BLaER1 treated with 17β-estradiol and CSF1 and Interleukin-3, amounts not matched to agents 10 nM and 100 nM (cell line): ENCODE results near the gene RGS16.

ENCODE experiments used
- H3K27ac ChIP-seq, 11 experiments: shearing (Covaris generic); formaldehyde crosslinking; 2 replicates each; pipeline ENCODE4 v1.8.1; 2022
- H3K27me3 ChIP-seq, 11 experiments: shearing (Covaris generic); formaldehyde crosslinking; 2 replicates each; pipeline ENCODE4 v1.8.1; 2022
- H3K36me3 ChIP-seq, 11 experiments: shearing (Covaris generic); formaldehyde crosslinking; 2 replicates each; pipeline ENCODE4 v1.8.1; 2022
- H3K4me1 ChIP-seq, 10 experiments: shearing (Covaris generic); formaldehyde crosslinking; 2 replicates each; pipeline ENCODE4 v1.8.1; 2022
- H3K4me2 ChIP-seq, 11 experiments: shearing (Covaris generic); formaldehyde crosslinking; 2 replicates each; pipeline ENCODE4 v1.8.1; 2022
- H3K4me3 ChIP-seq, 10 experiments: shearing (Covaris generic); formaldehyde crosslinking; 2 replicates each; pipeline ENCODE4 v1.8.1; 2022
- H3K9ac ChIP-seq, 11 experiments: shearing (Covaris generic); formaldehyde crosslinking; 2 replicates each; pipeline ENCODE4 v1.8.1; 2022
- H3K9me3 ChIP-seq, 11 experiments: shearing (Covaris generic); formaldehyde crosslinking; replicated peaks in 1 of 11; 2 replicates each; pipeline ENCODE4 v1.8.1; 2022
- H4K20me1 ChIP-seq, 11 experiments: shearing (Covaris generic); formaldehyde crosslinking; 2 replicates each; pipeline ENCODE4 v1.8.1; 2022
- Cebpa-rat ChIP-seq, 11 experiments: shearing (Covaris generic); IDR thresholded peaks; 2 replicates each; pipeline ENCODE4 v1.8.1; 2022

The RGS16 gene

GRCh38 chr1:182643699-182644098 is 39.5 kb upstream of the RGS16 start:
- no peak for TF ChIP-seq Cebpa-rat (IDR thresholded peaks at IDR 0.05)

GRCh38 chr1:182642461-182642860 is 38.3 kb upstream of the RGS16 start:
- H3K36me3 ChIP-seq, result no peaks in the 10 kb centered on the region
- H3K4me3 ChIP-seq, result no peak overlapping the region
- H4K20me1 ChIP-seq, result no peaks in the 10 kb centered on the region
- H3K9ac ChIP-seq, result no peak overlapping the region
- TF ChIP-seq Cebpa-rat (IDR thresholded peaks at IDR 0.05), result no peak
- no peak overlapping the region for H3K4me2 ChIP-seq
- no peaks in the 10 kb centered on the region for H3K27me3 ChIP-seq
- H3K27ac ChIP-seq, result no peak overlapping the region; a peak in 1 of 22 replicates
- no peaks in the 10 kb centered on the region; a peak in 1 of 22 replicates for H3K9me3 ChIP-seq
- H3K4me1 ChIP-seq, result peaks cover 0 to 23% (median 19%) of the 10 kb centered on the region in 10 experiments; a peak in 13 of 20 replicates

More at GRCh38 chr1:182643699-182644098, 39.5 kb upstream of the RGS16 start:
- H3K4me2 ChIP-seq, result peak overlapping the region in 7 of 11 experiments; percentile 1 to 39 (median 28); a peak in 12 of 22 replicates
- peak overlapping the region in 4 of 11 experiments; percentile 10 to 54 (median 39); a peak in 9 of 22 replicates for H3K27ac ChIP-seq
- no peaks in the 10 kb centered on the region for H3K36me3 ChIP-seq
- H3K4me3 ChIP-seq, result no peak overlapping the region
- H3K27me3 ChIP-seq, result no peaks in the 10 kb centered on the region
- H3K9me3 ChIP-seq, result no peaks in the 10 kb centered on the region; a peak in 1 of 22 replicates
- no peaks in the 10 kb centered on the region for H4K20me1 ChIP-seq
- H3K4me1 ChIP-seq, result peaks cover 0 to 23% (median 19%) of the 10 kb centered on the region in 10 experiments; a peak in 13 of 20 replicates
- no peak overlapping the region for H3K9ac ChIP-seq

DNA sequence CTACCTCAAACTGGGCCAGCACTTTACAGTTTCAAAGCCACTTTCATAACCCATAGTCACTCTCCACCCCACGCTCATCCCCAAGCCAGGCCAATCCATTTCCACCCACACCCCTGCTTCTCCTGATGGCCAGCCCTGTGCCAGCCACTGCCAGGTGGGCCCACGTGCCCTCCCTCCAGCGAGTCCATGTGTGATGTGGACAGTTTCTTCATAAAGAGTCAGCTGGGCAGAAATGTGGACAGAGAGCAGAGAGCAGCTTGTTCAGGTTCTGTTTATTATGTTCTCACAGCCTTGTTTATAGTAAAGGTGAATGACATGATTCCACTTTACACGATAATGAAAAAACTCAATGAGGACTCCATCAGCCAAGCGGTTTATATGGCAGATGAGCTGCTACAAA is 37.4 kb upstream of the RGS16 start:
- Histone ChIP-seq H3K27ac (no peak overlapping the region), H3K9ac (no peak overlapping the region), H3K27me3 (no peaks in the 10 kb centered on the region), H4K20me1 (no peaks in the 10 kb centered on the region), H3K9me3 (no peaks in the 10 kb centered on the region; a peak in 1 of 22 replicates), H3K4me1 (peaks cover 0 to 29% (median 21%) of the 10 kb centered on the region in 10 experiments; a peak in 14 of 20 replicates), H3K4me2 (no peak overlapping the region), H3K4me3 (no peak overlapping the region), H3K36me3 (no peaks in the 10 kb centered on the region)
- no peak for TF ChIP-seq Cebpa-rat (IDR thresholded peaks at IDR 0.05)

- H3K9me3 ChIP-seq, result no peaks in the 10 kb centered on the region; a peak in 1 of 22 replicates
- H3K9ac ChIP-seq, result no peak overlapping the region
- H3K4me2 ChIP-seq, result no peak overlapping the region
- no peak overlapping the region for H3K4me3 ChIP-seq
- peaks cover 2 to 39% (median 34%) of the 10 kb centered on the region in 10 experiments; a peak in 19 of 20 replicates for H3K4me1 ChIP-seq
- H4K20me1 ChIP-seq, result no peaks in the 10 kb centered on the region
- H3K27ac ChIP-seq, result no peak overlapping the region
- no peak for TF ChIP-seq Cebpa-rat (IDR thresholded peaks at IDR 0.05)
- H3K27me3 ChIP-seq, result no peaks in the 10 kb centered on the region
- no peaks in the 10 kb centered on the region for H3K36me3 ChIP-seq
Measured at GRCh38 chr1:182639330-182639729, 35.1 kb upstream of the RGS16 start.

DNA sequence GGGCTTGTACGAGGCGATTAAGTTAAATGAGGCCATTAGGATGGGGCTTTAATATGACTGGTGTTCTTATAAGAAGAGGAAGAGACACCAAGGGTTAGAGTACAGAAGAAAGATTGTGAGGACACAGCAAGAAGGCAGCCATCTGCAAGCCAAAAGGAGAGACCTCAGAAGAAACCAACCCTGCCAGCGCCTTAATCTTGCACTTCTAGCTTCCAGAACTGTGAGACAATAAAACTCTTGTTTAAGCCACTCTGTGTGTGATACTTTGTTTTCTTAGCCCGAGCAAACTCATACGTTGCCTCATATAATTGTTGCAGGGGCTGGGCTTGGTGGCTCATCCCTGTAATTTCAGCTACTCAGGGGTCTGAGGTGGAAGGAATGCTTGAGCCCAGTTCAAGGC is 33.6 kb upstream of the RGS16 start:
- Histone ChIP-seq H3K9me3 (no peaks in the 10 kb centered on the region), H4K20me1 (no peaks in the 10 kb centered on the region), H3K4me3 (no peak overlapping the region), H3K36me3 (no peaks in the 10 kb centered on the region), H3K27me3 (no peaks in the 10 kb centered on the region), H3K9ac (no peak overlapping the region), H3K4me2 (no peak overlapping the region), H3K27ac (no peak overlapping the region), H3K4me1 (peaks cover 14 to 44% (median 39%) of the 10 kb centered on the region in 10 experiments)
- no peak for TF ChIP-seq Cebpa-rat (IDR thresholded peaks at IDR 0.05)

GRCh38 chr1:182635871-182636270 is 31.7 kb upstream of the RGS16 start:
- Histone ChIP-seq H3K4me2 (peak overlapping the region in 9 of 11 experiments; percentile 66 to 91 (median 80); a peak in 17 of 22 replicates), H3K36me3 (no peaks in the 10 kb centered on the region), H3K27ac (peak overlapping the region in 4 of 11 experiments; percentile 28 to 87 (median 85); a peak in 6 of 22 replicates), H3K4me1 (peaks cover 23 to 62% (median 57%) of the 10 kb centered on the region in 10 experiments), H3K9me3 (no peaks in the 10 kb centered on the region), H4K20me1 (no peaks in the 10 kb centered on the region), H3K27me3 (no peaks in the 10 kb centered on the region), H3K9ac (peak overlapping the region in 1 of 11 experiments; percentile 10; a peak in 1 of 22 replicates), H3K4me3 (no peak overlapping the region)
- TF ChIP-seq Cebpa-rat (IDR thresholded peaks at IDR 0.05), result no peak

DNA sequence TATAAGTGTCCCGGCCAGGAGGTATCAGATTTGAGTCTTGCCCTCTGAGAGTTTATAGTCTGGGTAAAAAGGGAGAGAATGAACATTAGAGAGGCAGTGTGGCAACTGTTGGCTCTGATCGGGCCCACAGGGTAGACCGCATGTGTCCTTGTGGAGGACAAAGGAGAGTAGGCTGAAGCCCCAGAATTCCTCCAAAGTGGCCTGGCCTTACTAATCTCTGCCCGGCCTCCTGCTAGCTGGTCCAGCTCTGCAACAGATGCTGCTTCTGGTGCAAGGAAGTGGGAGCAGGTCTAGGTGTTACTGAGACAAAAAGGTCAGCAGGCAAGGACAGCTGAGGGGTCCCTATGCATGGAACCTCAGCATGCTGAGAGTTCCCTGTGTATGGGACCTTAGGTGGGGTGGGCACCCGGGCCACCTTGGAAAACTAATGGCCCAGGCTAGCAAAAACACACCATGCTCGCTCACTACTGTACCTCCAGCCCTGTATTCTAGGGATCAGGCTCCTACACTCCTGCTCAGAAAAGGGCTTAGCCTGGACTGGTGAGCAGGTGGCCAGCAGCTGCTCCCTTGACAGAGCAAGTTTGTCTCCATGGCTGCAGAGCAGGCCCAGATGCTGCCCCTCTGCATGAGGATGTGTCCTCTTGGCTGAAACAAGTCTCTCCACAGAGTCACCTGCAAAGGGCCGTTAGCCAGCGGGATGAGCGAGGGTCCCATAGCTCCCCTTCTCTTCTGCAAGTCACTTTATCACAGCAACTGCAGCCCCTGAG is 30.3 kb upstream of the RGS16 start:
- H3K4me1 ChIP-seq, result peaks cover 37 to 76% (median 71%) of the 10 kb centered on the region in 10 experiments
- H3K4me3 ChIP-seq, result peak overlapping the region in 1 of 10 experiments; percentile 1; a peak in 1 of 20 replicates
- TF ChIP-seq Cebpa-rat (IDR thresholded peaks at IDR 0.05), result no peak
- H3K27me3 ChIP-seq, result no peaks in the 10 kb centered on the region
- H3K9me3 ChIP-seq, result no peaks in the 10 kb centered on the region
- H4K20me1 ChIP-seq, result no peaks in the 10 kb centered on the region
- H3K4me2 ChIP-seq, result peak overlapping the region; percentile 51 to 91 (median 78)
- H3K36me3 ChIP-seq, result no peaks in the 10 kb centered on the region
- H3K27ac ChIP-seq, result peak overlapping the region in 9 of 11 experiments; percentile 20 to 87 (median 67); a peak in 16 of 22 replicates
- H3K9ac ChIP-seq, result peak overlapping the region in 6 of 11 experiments; percentile 13 to 78 (median 63); a peak in 11 of 22 replicates

DNA sequence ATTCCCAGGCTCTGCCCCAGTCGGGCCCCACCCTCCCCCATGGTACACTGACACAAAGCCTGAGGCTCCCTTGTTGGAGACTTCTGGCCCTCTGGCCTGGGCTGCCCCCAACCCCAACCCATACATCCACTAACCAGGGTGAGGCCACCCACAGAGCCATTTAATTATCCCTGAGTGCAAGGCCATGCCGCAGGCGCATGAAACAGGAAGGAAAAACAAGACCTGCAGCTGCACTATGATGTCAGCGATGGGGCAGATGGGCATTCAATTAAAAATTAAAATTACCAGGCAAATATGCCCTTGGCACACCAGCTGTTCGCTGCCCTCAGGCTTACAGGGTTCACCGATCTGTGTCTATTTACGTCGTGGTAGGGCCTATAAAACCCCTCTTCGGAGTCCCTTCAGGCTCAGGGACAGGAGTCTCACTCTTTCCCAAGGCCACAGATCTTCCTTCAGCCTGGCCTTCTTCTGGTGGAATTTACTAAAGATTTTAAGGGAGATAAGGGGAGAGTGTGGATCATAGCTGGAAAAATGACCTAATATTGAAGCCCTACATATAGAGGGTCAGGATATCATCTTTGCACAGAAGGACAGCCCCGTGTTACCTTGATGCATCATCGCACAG is 29.6 kb upstream of the RGS16 start:
- H3K4me1 ChIP-seq, result peaks cover 42 to 83% (median 78%) of the 10 kb centered on the region in 10 experiments
- peak overlapping the region in 7 of 11 experiments; percentile 15 to 78 (median 57); a peak in 11 of 22 replicates for H3K9ac ChIP-seq
- H3K27ac ChIP-seq, result peak overlapping the region in 9 of 11 experiments; percentile 20 to 87 (median 67); a peak in 17 of 22 replicates
- no peak overlapping the region for H3K4me3 ChIP-seq
- no peaks in the 10 kb centered on the region for H3K9me3 ChIP-seq
- no peaks in the 10 kb centered on the region for H3K36me3 ChIP-seq
- no peaks in the 10 kb centered on the region for H3K27me3 ChIP-seq
- H4K20me1 ChIP-seq, result no peaks in the 10 kb centered on the region
- H3K4me2 ChIP-seq, result peak overlapping the region; percentile 51 to 91 (median 78)
- peak in 1 of 11 experiments; percentile 47; a peak in 1 of 22 replicates for TF ChIP-seq Cebpa-rat (IDR thresholded peaks at IDR 0.05)

DNA sequence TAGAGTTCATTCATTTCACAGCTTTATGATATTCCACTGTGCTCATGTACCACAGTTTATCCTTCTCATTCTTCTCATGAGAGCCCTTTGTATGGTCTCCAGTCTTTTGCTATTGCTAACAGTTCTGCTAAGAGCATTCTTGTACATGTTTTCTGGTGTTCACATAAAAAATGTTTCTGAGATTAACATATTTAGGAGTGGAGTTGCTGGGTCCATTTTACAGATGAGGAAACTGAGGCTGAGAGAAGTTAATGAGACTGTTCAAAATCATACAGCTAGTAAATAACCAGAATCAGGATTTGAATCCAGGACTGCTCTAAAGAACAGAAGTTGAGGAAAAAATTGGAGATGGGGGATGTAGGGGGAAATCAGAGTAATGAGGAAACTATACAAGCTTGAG is 28.8 kb upstream of the RGS16 start:
- Histone ChIP-seq H3K4me3 (no peak overlapping the region), H3K4me1 (peaks cover 42 to 89% (median 84%) of the 10 kb centered on the region in 10 experiments), H3K4me2 (peak overlapping the region; percentile 51 to 91 (median 78); a peak in 21 of 22 replicates), H3K27ac (peak overlapping the region in 9 of 11 experiments; percentile 20 to 87 (median 67); a peak in 17 of 22 replicates), H3K27me3 (no peaks in the 10 kb centered on the region), H3K9ac (peak overlapping the region in 6 of 11 experiments; percentile 19 to 78 (median 63); a peak in 10 of 22 replicates), H3K36me3 (no peaks in the 10 kb centered on the region), H4K20me1 (no peaks in the 10 kb centered on the region), H3K9me3 (no peaks in the 10 kb centered on the region)
- TF ChIP-seq Cebpa-rat (IDR thresholded peaks at IDR 0.05), result no peak
